HG03097 (cell line): Measurements from ENCODE around the gene TRIP10.

ENCODE experiments used
- ATAC-seq: cut with Tn5 transposase; IDR thresholded peaks from one replicate; pipeline ENCODE4 v1.9.1; 2021; ENCODE audit not compliant: unreplicated experiment, low FRiP score

Gene TRIP10

GRCh38 chr19:6724631-6725492 lies 14.6 kb upstream of the TRIP10 start:
- no peak for ATAC-seq

GRCh38 chr19:6725513-6726231 lies 13.8 kb upstream of the TRIP10 start:
- ATAC-seq: no peak

- no peak for ATAC-seq
Measured at GRCh38 chr19:6728346-6728745, 11.1 kb upstream of the TRIP10 start.

- ATAC-seq: no peak
Measured at GRCh38 chr19:6729573-6730152, 9.8 kb upstream of the TRIP10 start.

- no peak for ATAC-seq
Measured at GRCh38 chr19:6730153-6730804, 9.2 kb upstream of the TRIP10 start.

- ATAC-seq: no peak
Measured at GRCh38 chr19:6730941-6731670, 8.4 kb upstream of the TRIP10 start.

GRCh38 chr19:6731822-6732221 lies 7.7 kb upstream of the TRIP10 start:
- no peak for ATAC-seq

GRCh38 chr19:6732803-6733337 lies 6.6 kb upstream of the TRIP10 start:
- ATAC-seq: no peak

GRCh38 chr19:6733338-6734095 lies 6.0 kb upstream of the TRIP10 start:
- no peak for ATAC-seq

GRCh38 chr19:6734096-6734696 lies 5.3 kb upstream of the TRIP10 start:
- no peak for ATAC-seq

- no peak for ATAC-seq
Measured at GRCh38 chr19:6735181-6735911, 4.1 kb upstream of the TRIP10 start.

- ATAC-seq: peak; percentile 16
Measured at GRCh38 chr19:6736169-6736916, 3.1 kb upstream of the TRIP10 start.

- no peak for ATAC-seq
Measured at GRCh38 chr19:6736917-6737283, 2.6 kb upstream of the TRIP10 start.

GRCh38 chr19:6737284-6737872 lies 2.1 kb upstream of the TRIP10 start, which contains the start of gene GPR108:
GPR108 (minus strand) TSS chr19:6737580; CDS start chr19:6737576, 4 bp downstream.
- ATAC-seq: peak; percentile 60

- no peak for ATAC-seq
Measured at GRCh38 chr19:6737873-6738786, 1.4 kb upstream of the TRIP10 start.

- no peak for ATAC-seq
Measured at GRCh38 chr19:6738787-6739389, 592 bp upstream of the TRIP10 start.
